Keratinocyte (primary cell): ENCODE results near the gene SARS1. TPM values are rescaled to one million over a fixed set of nuclear protein-coding genes. Genes with fewer than 3 reads are reported as not detected.

Experiments used
- DNase-seq: peaks from one replicate; pipeline ENCODE4 v3.0.0-alpha.2; 2011; ENCODE audit warnings: low read depth, missing footprints, low spot score
- FAIRE-seq: peaks from 2 replicates; lab custom pipeline; 2011; peaks lifted over from hg19 to GRCh38; lab: Jason Lieb, UNC
- H2AFZ ChIP-seq: 2 replicates; pipeline ENCODE4 v1.6.0; 2012; ENCODE audit warnings: low read length, control low read depth, inconsistent platforms; ENCODE audit not compliant: control insufficient read depth
- H3K27ac ChIP-seq: 2 replicates; pipeline ENCODE4 v1.5.1; 2011; ENCODE audit warnings: low read length; ENCODE audit not compliant: control insufficient read depth, insufficient read depth
- H3K27me3 ChIP-seq: 3 replicates; pipeline ENCODE4 v1.6.0; 2011; ENCODE audit warnings: low read length; ENCODE audit not compliant: control insufficient read depth, insufficient read depth; ENCODE audit errors: extremely low read depth
- H3K36me3 ChIP-seq, 2 experiments: 2 replicates in 1 of 2; 3 replicates in 1 of 2; pipeline ENCODE4 v1.5.1; 2011; ENCODE audit warnings: low read length in 2 of 2, mild to moderate bottlenecking in 1 of 2; ENCODE audit not compliant: control insufficient read depth in 2 of 2, insufficient read depth in 2 of 2; ENCODE audit errors: extremely low read depth in 1 of 2
- H3K4me1 ChIP-seq: 3 replicates; pipeline ENCODE4 v1.5.1; 2011; ENCODE audit warnings: low read length; ENCODE audit not compliant: control insufficient read depth, insufficient read depth; ENCODE audit errors: extremely low read depth
- H3K4me2 ChIP-seq: 3 replicates; pipeline ENCODE4 v1.6.0; 2011; ENCODE audit warnings: low read depth, low read length; ENCODE audit not compliant: control insufficient read depth, insufficient read depth; ENCODE audit errors: extremely low read depth
- H3K4me3 ChIP-seq, 3 experiments: fragments of 200-600 bp in 1 of 3; sonication (generic) in 1 of 3; 2 replicates in 2 of 3; 3 replicates in 1 of 3; pipeline ENCODE4 v1.5.1; 2011 to 2016; ENCODE audit warnings: low read length in 3 of 3, mild to moderate bottlenecking in 3 of 3, control low read depth in 2 of 3, inconsistent platforms in 1 of 3, low read depth in 1 of 3, mixed read lengths in 1 of 3, mixed run types in 1 of 3, moderate library complexity in 1 of 3; ENCODE audit not compliant: control insufficient read depth in 2 of 3, insufficient read depth in 2 of 3; ENCODE audit errors: extremely low read depth in 1 of 3
- H3K79me2 ChIP-seq: 2 replicates; pipeline ENCODE4 v1.6.0; 2012; ENCODE audit warnings: low read length; ENCODE audit not compliant: control insufficient read depth, insufficient read depth
- H3K9ac ChIP-seq: 3 replicates; pipeline ENCODE4 v1.6.0; 2011; ENCODE audit warnings: low read length; ENCODE audit not compliant: control insufficient read depth, insufficient read depth; ENCODE audit errors: extremely low read depth
- H3K9me1 ChIP-seq: 3 replicates; pipeline ENCODE4 v1.6.0; 2011; ENCODE audit warnings: low read length; ENCODE audit not compliant: control insufficient read depth, insufficient read depth; ENCODE audit errors: extremely low read depth
- H3K9me3 ChIP-seq: 2 replicates; pipeline ENCODE4 v1.5.1; 2012; ENCODE audit warnings: low read depth, low read length; ENCODE audit not compliant: control insufficient read depth
- H4K20me1 ChIP-seq: 3 replicates; pipeline ENCODE4 v1.6.0; 2011; ENCODE audit warnings: low read length; ENCODE audit not compliant: control insufficient read depth, insufficient read depth; ENCODE audit errors: extremely low read depth
- CTCF ChIP-seq, 3 experiments: IDR thresholded peaks in 1 of 3; conservative IDR thresholded peaks in 1 of 3; optimal IDR thresholded peaks in 1 of 3; 2 replicates in 2 of 3; 3 replicates in 1 of 3; pipeline versions ENCODE3 to v1.5.1; 2011; ENCODE audit warnings: low read length in 3 of 3, mild to moderate bottlenecking in 3 of 3, moderate library complexity in 2 of 3, control low read depth in 1 of 3, inconsistent platforms in 1 of 3; ENCODE audit not compliant: insufficient read depth in 2 of 3; ENCODE audit errors: extremely low read depth in 1 of 3
- EZH2 ChIP-seq: IDR thresholded peaks from one replicate; pipeline ENCODE4 v1.6.1; 2012; ENCODE audit warnings: inconsistent platforms, mild to moderate bottlenecking, low read length, moderate library complexity
- dilution Hi-C: fragments of 300-500 bp; cut with MboI; formaldehyde crosslinking; loops from one replicate; pipeline ENCODE4 v1.7.0; 2020; ENCODE audit warnings: low sequenced_read_pairs; ENCODE audit not compliant: extremely low pct_ligation_motif_present
- polyA plus RNA-seq, 5 experiments: library from polyadenylated mRNA; depleted of rRNA in 3 of 5; stranded (reverse) in 3 of 5; stranded (forward) in 1 of 5; unstranded in 1 of 5; fragments of >200 nt; gene quantifications; 1 replicate in 1 of 5; 2 replicates in 3 of 5; 3 replicates in 1 of 5; pipeline versions ENCODE4 v1.2.1 to v1.2.3, GENCODE V29; 2011 to 2012; ENCODE audit warnings: missing spikeins in 2 of 5, low read depth in 1 of 5, low replicate concordance in 1 of 5

The SARS1 gene
- polyA plus RNA-seq, 1 donor (not counting 4 experiments of a cell fraction or from before 2014, with no cell fraction given), result 203 TPM

DNA sequence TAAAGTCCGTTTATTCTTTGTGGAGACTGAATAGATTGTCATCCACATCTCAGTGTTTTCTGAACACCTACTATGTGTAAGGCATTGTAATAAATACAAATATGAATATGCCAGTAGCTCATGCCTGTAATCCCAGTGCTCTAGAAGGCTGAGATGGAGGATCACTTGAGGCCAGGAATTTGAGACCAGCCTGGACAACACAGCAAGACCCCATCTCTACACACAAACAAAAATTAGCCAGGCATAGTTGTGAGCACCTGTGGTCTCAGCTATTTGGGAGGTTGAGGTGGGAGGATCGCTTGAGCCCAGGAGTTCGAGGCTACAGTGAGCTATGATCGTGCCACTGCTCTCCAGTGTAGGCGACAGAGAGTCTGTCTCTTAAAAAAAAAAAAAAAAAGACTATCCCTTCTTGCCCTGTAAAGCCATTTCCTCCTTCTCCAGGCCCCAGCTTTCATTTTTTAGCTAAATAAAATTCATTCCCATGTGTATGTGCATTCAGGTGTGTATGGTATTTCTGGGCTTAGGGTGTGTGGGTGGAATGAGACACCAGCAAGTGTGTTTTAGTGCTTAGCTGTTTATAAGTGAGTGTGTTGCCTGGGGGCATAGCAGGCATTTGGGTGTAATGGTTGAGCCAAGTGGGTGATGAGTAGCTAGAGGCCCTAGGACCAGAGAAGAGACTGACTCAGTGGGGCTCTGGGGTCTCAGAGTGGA, 43.4 kb downstream of the SARS1 start:
- TF ChIP-seq CTCF (optimal IDR thresholded peaks at IDR 0.05 in 1 of 3, IDR thresholded peaks at IDR 0.05 in 1 of 3, conservative IDR thresholded peaks at IDR 0.05 in 1 of 3; ENCODE audit: extremely low read depth in 1 of 3, insufficient read depth in 2 of 3, low read length in 3 of 3) (no peak), EZH2 (no peak)
- peak; percentile 97 for DNase-seq
- Histone ChIP-seq H3K9ac (peak overlapping the region; percentile 9), H3K4me2 (peak overlapping the region; percentile 55), H3K9me1 (peaks cover 6% of the 10 kb centered on the region), H3K4me3 (peak overlapping the region in 1 of 3 experiments; percentile 17), H3K9me3 (no peaks in the 10 kb centered on the region), H3K36me3 (peaks cover 6 to 12% of the 10 kb centered on the region in 2 experiments), H3K79me2 (peaks cover 24% of the 10 kb centered on the region), H3K4me1 (peaks cover 49% of the 10 kb centered on the region), H3K27me3 (no peaks in the 10 kb centered on the region), H4K20me1 (no peaks in the 10 kb centered on the region), H2AFZ (no peak overlapping the region), H3K27ac (peak overlapping the region; percentile 52)
- dilution Hi-C loops, result no loop called here
- FAIRE-seq, result peak; percentile 93

DNA sequence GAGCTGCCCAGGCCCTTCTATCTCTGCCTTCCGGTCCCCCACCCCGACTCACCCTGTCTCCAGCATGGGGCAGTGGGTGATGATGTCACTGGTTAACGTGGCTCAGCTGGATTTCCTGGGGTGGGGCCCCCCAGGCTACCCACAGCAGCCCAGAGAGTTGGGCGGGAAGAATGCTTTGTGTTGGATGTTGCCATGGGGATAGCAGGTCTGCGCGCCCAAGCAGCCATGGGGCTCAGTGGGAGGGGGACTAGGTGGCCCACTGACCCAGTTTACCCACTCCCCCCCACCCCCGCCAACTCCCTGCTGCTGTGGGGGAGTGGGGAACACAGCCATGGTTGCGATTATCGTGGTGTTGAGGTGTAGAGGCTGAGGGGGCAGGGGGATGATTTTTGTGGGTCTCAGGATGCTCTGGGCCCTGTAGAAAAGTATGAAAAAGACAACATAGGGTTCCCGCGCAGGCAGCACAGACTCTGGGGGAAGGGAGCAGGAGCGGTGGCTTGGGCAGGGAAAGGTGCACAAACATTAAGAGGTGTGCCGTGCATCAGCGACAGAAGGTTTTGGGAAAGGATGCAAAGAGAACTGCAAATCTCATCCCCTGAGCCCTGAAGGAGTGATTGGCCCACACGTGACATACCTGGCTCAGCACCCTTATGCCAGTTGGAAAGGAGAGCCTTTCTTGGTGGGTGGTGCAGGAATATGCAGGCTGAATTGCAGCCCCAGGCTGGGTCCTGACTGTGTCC, 44.1 kb downstream of the SARS1 start:
- Histone ChIP-seq H3K9me3 (no peaks in the 10 kb centered on the region), H4K20me1 (no peaks in the 10 kb centered on the region), H3K9me1 (peaks cover 6% of the 10 kb centered on the region), H3K79me2 (peaks cover 21% of the 10 kb centered on the region), H3K4me1 (peaks cover 54% of the 10 kb centered on the region), H3K27me3 (no peaks in the 10 kb centered on the region), H3K36me3 (peaks cover 6 to 14% of the 10 kb centered on the region in 2 experiments), H3K4me2 (peak overlapping the region; percentile 55), H2AFZ (no peak overlapping the region), H3K9ac (peak overlapping the region; percentile 9), H3K4me3 (no peak overlapping the region), H3K27ac (peak overlapping the region; percentile 52)
- dilution Hi-C loops, result no loop called here
- DNase-seq (no peak), FAIRE-seq (no peak)
- no peak for TF ChIP-seq CTCF (optimal IDR thresholded peaks at IDR 0.05 in 1 of 3, IDR thresholded peaks at IDR 0.05 in 1 of 3, conservative IDR thresholded peaks at IDR 0.05 in 1 of 3; ENCODE audit: extremely low read depth in 1 of 3, insufficient read depth in 2 of 3, low read length in 3 of 3)
- TF ChIP-seq EZH2, result no peak
